HG03103 (cell line): ENCODE results near the gene HMX1.

ENCODE experiments used
- ATAC-seq: cut with Tn5 transposase; IDR thresholded peaks from one replicate; pipeline ENCODE4 v1.9.1; 2021; ENCODE audit warnings: low read depth; ENCODE audit not compliant: unreplicated experiment

Gene HMX1

DNA sequence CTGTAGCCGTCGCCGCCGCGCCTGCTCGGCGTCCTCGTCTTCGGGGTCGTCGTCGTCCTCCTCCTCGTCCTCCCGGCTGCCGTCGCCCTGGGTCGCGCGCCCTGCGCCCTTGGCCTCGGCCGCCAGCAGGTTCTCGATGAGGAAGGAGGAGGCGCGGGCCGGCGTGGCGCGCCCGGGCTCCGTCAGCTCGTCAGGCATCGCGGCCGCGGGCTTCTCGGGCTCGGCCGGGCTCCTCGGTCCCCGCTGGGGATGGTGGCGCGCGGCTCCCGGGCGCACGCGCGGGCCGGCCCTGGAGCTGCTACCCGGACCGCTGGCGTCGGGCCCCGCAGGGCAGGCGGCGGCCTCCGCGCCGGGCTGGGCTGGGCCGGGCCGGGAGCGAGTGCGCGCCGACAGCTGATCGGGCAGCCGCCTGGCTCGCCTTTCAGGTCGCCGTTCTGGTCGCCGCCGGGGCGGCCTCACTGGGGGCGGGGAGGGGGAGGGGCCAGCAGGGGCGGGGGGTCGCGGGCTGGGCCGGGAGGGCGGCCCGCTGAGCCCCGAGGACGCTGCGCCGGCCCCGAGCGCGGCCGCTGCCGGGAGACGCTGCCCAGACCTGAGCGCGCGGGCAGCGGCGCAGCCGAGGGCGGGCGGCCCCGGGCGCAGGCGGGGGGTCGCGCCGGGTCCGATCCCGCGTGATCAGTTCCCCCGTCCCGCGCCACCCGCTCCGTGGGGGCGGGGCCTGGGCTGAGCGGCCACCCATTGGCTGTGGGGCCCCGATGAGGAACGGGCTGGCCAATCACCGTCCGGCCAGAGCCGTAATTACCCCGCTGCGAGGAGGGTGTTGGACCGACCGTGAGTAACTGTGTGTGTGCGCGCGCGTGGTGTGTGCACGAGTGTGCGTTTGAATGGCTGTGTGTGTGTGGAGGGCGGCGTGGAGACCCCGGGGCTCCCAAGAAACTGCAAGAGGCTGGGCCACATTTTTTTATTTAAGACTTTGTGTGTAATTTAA is at the start of gene HMX1:
Gene HMX1, minus strand, starts transcription at position 423 of the 985 bp plus-strand sequence. Its CDS starts 225 bp downstream, at position 198.
- no peak for ATAC-seq

DNA sequence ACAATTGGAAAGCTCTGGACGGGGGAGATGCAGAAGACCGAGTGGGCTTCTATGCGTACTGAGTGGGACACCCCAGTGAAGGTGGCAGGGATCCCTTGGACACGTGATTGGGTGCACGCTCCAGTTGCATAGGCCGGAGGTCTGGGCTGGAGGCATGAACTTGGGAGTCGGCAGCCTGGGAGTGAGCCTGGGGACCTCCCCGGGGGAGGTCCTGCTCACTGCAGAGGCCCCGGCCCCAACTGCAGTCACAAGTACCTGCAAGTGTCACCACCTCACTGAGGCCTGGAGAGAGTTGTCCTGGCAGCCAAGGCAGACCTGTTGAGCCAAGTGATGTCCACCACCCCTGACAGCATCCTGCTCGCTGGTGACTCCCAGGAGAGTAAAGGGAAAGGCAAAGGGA is 49.3 kb upstream of the HMX1 start:
- no peak for ATAC-seq

DNA sequence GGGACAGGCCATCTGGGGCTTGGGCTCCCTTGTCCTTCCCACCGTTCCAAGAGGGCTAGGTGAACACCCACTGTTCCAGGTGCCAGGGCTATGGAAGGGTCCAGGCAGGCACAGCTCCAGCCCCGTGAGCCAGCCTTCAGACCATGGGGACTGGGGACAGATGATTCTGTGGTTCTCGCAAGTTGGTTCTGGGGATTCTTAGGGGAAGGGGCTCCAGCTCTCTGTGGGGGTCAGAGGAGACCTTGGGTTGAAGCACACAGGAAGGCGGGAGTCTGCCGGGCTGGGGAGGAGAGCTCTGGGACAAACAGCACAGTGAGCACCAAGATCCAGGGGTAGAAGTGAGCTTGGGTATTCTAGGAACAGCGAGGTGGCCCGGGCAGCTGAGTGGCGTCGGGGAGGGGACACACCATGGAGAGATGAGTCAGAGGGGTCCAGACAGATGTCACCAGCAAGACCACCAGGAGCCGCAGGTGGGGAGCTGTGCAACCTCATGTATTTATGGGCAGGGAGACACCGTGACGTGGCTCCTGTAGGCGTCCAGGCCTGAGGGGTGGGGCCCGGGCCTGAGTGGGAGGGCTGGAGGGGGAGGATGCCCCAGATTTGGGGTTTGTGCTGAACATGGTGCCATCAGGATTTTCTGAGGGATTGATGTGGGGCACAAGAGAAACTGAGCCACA is 48.8 kb upstream of the HMX1 start:
- no peak for ATAC-seq

DNA sequence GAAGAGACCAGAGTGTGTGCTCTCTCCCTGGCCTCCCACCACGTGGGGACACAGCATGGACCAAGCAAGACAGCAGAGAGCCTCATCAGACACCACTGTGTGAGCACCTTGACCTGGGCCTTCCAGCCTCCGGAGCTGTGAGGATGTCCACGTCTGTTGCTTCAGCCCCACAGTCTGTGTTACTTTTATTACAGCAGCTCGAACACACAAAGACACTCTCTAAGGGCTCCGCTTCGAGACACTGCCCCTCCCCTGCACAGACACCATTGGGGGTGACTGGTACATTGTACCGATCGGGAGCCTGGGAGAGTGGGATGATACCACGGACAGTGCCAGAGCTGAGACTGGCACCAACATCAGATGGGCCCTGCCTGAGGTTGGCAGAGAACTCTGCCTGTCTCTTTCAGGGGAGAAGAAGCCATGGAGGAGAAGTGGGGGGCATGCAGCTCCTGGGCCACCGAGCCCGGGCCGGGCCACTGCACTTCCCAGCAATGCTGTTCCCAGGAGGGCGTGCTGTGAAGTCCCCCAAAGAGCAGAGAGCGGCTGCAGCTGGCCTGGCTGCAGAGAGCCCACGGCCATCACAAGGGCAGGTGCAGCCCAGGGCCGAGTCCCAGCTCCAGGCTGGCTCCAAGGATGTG is 48.1 kb upstream of the HMX1 start:
- no peak for ATAC-seq

DNA sequence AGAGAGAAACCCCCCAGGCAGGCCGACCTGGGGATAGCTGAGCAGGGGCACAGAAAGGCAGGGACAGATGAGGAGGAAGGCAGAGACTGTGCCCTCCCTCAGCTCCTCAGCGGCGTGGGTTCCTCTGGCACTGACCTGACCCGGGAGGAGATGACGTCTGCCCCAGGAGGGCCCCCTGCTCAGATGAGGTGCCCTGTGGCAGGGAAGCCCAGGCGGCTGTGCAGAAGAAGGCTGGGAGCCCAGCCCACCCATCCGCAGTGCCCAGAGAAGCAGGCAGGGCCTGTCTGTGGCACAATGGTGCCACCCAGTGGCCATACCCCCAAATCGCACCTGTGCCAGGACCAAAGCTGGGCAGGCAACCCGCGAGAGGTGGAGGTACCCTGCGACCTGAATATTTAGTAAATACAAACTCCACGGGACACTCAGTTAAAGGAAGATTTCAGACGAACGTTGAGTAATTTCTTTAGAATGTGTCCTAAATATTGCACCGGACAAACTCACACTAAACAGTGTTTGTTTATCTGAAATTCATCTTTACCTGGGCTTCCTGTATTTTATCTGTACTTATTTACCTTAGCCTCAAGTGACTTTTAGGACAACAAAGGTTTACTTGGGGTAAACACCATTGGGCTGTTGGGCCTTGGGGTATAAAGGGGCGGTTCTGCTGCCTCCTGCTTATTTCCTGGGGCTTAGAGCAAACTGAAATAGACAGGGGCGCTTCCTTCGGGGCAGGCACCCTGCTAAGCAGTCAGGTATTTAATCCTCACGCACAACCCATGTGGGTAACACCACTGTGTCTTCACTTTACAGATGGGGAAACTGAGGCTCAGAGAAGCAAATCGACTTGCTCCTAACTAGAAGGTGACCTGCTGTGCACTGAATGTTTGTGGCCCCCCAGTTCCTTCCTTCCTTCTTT is 46.5 kb upstream of the HMX1 start:
- no peak for ATAC-seq

DNA sequence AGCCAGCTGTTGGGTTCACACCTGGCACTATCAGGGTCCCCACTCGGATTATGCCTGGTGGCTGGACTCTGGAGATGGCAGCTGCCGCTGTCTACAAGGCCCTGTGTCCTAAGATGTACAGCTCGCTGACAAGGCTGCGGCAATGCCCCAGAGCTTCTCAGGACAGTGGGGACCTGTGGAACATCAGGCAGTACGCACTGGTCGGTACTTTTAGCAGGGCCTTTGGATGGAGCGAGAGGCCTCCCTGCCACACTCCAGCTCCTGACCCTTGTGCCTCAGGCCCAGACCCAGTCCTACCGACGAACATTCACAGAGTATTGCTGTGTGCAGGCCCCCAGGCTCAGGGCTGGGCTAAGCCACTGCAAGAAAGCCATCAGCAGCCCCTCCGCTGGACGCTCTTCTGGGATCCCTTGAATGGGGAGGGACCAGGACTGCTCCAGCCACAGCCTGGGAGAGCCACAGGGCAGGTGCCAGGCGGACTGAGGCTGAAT is 45.7 kb upstream of the HMX1 start:
- no peak for ATAC-seq

DNA sequence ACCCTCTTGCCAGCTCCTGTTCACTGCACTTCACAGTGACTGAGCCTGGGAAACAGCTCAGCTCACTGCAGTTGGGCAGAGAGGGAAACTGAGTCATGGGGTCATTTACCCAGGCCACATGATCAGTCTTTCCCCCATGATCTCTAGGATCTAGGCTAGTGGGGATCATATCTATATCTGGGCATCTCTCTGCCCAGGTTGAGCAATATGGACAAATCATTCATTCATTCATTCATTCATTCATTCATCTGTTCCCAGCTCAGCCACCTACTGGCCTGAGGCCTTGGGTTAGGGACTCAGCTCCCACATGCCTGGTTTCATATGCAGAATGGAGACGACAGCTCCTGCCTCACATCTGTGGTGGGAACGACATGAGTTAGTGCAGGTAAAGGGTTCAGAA is 45.3 kb upstream of the HMX1 start:
- ATAC-seq: no peak

DNA sequence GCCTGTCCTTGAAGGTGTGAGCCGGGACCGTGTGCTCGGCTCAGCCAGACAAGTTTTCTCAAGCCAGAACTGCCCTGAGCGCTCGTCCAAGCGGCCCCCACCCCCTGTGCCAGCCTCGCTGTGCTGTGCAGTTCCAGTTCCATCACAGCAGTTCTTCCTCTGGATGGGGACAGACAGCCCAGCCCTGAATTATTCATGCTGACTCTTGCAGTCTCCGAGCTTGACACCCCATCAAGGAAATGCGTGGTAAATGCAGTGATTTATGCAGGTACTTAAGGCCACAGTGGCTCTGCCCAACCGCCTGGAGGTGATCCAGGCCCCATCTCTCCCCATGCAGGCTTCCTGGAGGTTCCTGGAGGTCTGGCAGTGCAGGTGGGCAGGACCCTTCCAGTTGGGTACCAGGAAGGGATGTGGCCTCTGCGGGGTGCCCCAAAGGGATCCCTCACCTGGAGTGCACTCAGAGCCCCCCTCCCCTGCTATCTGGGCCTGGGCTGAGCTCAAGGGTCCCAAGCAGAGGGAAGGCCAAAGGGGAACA is 44.8 kb upstream of the HMX1 start:
- ATAC-seq: no peak

DNA sequence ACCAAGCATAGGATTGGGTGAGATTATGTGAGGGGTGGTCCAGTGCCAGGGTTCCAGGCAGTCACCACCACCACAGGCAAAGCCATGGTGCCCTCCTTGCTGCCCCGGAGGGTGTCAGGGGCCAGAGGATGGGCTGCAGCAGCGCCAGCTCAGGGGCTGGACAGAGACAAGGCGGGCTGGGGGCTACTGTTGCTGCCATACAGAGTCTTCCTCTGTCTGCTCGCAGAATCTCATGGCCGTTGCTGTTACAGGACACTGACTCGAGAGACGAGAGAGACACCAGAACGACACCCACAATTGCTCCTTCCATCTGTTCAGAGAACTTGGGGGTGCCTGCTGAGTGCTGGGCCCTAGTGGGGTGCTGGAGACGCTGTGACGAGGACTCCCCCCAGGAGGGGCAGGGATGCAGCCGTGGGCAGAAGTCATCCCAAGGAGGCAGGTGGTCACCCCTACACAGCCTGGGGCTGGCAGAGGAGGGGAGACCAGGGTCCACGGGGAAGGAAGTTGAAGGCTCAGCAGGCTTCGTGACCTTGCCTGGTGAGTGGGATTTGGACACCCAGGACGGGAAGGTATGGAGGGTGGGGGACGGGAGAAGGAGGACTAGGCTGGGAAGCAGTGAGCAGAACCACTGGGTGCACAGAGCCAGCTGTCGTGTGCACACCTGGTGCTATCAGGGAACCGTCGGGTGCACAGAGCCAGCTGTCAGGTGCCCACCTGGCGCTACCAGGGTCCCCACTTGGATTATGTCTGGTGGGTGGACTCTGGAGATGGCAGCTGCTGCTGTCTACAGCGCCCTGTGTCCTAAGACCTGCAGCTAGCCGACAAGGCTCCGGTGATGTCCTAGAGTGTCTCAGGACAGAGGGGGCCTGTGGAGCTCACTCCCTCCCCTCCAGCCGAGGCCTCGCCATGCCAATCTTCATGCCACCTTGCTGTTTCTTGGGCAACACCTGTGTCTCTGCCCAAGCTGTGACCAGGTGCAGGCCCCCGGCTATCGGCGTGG is 43.9 kb upstream of the HMX1 start:
- no peak for ATAC-seq

DNA sequence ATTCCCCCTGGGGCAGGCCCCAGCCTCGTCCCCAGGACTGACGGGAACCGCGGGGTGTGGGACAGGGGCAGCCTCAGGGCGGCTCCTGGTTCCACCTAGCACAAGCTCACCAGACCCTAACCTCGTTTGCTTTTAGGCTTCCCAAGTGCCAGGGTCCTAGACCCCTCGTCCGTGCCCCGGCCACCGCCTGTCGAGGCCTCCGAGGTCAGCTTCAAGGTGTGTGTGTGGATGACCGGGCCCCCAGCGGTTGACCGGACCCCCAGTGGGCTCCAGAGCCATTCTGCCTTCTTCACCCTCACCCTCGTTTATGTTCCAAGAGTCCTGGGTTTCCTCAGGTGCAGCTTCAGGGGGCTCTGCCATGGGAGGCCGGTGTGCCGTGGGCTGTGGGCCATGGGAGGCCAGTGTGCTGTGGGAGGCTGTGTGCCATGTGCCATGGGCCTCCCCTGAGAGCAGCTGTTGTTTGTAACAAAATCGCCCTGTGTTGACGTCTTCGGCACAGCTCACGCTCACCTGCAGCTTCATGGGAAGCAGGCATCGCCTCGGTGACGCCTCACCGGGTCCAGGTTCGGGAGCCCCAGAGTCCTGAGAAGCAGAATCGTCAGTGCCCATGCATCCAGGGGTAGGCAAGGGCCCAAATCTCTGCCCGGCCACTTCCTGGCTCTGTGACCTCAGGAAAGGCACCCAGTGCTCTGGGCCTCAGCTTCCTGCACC is 43.0 kb upstream of the HMX1 start:
- ATAC-seq: no peak

DNA sequence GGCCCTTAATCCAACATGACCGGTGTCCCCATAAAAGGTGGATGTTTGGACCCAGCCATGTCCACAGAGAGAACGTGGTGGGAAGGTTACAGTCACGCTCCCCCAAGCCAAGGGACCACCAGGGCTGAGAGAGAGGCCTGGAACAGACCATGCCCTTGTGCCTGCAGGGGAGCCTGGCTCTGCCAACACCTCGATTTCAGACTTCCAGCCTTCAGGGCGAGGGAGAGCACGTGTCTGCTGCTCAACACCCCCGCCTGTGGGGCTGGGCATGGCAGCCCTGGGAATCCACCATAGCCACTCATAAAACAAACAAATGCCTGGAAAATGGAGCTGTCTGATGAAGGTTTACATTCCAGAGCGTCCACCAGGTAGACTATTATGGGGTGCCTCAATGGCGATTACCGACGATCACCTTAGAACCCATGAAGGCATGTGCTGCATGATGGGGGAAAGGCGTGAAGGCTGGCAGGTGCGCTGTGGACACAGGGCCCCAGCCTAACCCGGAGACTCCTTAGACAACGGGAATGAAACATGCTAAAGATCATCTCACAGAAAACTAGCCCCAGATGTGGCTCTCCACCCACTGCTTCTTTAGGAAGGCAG is 42.3 kb upstream of the HMX1 start:
- ATAC-seq: no peak

DNA sequence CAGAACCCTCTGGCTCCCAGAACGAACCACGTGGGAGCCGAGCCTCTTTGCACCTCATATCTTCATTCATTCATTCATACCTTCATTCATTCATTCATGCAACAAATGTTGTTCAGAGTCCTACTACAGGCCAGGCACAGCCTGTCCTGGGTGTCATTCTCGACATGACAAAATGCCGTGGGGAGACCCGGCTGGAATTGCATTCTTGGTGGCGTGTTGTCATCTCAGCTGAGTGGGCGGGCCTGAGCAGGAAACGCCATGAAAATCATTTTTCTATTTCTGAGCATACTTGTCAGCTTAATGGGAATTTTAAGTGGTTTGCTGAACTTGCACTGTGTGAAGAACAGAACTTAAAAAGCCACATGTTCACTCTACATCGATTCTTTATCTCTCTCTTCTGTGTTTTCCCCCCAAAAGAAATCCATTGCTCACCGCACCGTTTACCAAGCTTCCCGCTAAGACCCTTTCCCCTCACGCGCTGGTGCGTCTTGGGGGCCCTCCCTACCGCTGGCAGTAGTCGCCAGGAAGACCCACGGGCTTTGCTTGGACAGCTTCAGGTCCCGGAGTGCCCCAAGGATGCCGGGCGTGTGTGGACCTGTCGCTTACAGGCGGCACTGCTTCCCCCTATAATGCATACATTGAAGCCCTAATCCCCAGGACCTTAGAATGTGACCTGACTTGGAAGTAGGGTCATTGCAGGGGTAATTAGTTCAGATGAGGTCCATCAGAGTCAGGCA is 41.6 kb upstream of the HMX1 start:
- ATAC-seq: no peak

DNA sequence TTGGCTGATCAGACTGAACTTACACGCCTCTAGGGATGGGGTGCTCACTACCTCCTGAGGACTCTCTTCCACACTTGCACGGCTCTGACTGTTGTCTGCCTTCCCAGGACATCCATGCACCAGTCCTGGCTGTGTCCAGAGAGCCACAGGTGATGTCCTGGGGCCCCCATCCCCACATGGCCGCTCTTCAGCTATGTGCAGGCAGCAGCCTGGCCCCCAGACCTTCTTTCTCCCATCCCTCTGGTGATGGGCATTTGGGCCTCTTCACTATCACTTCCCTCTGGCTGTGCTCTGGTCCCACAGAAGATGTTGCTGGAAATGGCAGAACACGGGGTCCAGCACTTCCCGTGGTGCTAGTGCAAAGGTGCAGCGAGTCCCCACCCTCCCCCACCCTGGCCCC is 40.9 kb upstream of the HMX1 start:
- ATAC-seq: no peak

DNA sequence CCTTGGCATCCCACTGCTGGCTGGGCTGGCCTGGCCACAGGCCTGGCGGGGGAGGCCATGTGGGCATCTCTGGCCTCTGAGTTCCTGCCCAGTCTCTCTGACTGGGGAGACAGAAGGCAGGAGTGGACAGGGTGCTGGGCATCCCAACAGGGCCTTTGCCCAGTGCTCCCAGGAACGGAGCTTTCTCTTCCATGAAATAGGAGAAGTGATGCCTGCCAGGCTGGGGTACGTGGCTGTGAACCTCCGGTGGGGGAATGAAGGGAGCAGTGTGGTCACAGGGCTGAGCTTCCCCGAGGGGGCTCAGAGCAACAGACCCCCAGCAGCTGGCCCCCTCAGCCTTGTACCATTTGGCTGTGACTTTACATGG is 40.4 kb upstream of the HMX1 start:
- ATAC-seq: no peak

DNA sequence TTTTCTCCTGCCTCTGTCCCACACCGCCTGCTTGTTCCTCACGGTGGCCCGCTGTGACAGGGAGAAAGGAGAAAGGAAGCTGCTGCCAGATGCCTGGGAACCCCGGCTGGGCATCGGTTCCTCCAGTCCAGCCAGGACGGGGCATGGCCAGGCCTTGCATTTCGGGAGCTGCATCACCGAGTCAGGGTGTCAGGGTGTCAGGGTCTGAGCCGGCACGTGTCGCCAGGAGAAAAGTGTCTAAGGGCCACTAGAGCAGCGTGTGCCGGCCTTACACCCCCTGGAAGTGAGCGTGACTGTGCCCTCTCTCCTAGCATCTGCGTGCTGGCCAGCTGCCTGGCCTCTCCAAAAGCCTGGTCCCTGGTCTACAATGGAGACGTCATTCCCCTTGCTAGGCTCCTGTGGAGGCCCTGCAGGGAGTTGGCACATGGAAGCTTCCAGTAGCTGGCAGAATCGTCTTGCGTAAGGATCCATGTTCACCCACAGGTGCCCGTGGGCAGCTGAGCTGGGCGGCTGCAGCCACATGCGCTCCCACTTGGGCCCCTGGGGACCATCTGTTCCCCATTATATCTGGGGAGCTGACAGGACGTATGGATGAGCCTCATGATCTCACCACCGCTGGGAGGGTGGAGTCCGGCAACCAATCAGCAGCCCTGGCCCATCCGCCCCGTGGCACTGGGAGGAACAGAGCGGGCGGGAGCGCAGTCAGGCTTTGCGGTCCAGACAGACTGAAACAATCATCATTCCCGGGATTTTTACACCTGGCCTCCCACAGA is 39.9 kb upstream of the HMX1 start:
- no peak for ATAC-seq

DNA sequence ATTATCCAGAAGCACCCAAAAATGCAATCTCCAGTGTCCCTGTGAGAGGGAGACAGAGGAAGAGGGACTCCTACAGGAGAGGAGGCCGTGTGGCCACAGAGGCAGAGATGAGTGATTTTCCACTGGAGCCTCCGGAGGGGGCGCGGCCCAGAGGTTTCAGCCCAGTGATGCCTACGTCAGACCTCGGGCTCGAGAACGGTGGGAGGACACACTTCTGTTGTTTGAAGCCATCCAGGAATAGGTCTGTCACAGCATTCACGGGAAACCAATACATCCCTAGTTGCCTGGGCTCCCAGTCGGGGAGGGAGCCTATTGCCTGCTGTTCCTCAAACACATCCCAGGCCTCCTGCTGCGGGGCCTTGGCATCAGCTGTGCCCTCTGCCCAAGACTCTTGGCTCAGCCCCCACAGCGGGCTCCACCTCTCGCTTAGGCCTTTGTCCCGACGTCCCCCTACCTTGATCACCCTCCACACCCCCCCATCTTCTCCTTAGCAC is 39.2 kb upstream of the HMX1 start:
- ATAC-seq: no peak
